ENCODE results near the gene TBC1D20.
"Not testable (repeated sequence)": the region's sequence is repeated elsewhere in the genome, so short reads cannot be mapped to it uniquely, and the experiment has no call there.

TBC1D20 gene, protein sequence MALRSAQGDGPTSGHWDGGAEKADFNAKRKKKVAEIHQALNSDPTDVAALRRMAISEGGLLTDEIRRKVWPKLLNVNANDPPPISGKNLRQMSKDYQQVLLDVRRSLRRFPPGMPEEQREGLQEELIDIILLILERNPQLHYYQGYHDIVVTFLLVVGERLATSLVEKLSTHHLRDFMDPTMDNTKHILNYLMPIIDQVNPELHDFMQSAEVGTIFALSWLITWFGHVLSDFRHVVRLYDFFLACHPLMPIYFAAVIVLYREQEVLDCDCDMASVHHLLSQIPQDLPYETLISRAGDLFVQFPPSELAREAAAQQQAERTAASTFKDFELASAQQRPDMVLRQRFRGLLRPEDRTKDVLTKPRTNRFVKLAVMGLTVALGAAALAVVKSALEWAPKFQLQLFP
- total RNA-seq: 71.3 to 116 (median 82.9) reads per million in 4 experiments

- DNase-seq: peak; percentile 77
Observed at GRCh38 chr20:462199-462991, at the start of gene TBC1D20. Gene TBC1D20 (minus strand): TSS chr20:462533. CDS start chr20:462405, 128 bp downstream.

DNA sequence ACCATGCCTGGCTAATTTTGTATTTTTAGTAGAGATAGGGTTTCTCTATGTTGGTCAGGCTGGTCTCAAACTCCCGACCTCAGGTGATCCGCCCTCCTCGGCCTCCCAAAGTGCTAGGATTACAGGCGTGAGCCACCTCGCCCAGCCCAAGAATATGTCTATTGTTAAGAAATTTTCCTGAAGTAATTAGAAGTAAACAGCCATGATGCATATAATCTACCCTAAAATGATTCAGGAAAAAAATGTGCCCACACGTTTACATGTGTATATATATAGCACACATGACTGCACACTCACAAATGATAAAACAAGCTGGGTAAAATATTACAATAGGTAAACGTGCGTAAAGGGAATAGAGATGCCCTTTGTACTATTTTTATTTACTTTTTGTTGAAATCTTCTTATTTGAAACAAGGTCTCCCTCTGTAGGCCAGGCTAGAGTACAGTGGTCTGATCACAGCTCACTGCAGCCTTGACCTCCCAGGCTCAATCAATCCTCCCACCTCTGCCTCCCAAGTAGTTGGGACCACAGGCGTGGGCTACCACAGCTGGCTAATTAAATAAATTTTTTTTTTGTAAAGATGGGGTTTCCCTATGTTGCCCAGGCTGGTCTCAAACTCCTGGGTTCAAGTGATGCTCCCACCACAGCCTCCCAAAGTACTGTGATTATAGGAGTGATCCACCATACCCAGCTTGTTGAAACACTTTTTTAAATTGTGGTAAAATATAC, 48.2 kb upstream of the TBC1D20 start:
- DNase-seq: not testable (repeated sequence)

DNA sequence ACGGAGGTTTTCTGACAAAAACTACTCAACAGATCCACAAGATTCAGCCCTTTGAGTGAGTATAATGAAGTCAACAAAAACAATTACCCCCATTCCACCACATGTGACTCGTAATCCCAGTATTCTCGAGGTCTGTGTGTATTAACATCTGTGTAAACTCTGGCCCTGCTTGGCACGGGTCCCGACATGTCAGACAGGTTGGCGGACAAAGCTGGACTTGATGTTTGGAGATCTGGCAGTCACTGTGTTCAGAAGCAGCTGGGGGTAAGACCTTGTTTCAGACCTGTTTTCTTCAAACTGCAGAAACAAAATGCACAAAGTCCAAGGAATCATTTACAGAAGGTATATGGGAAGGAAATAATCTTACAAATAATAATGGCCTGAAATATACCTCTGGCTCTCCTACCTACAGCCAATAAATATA, 46.0 kb upstream of the TBC1D20 start:
- DNase-seq: not testable (repeated sequence)

DNA sequence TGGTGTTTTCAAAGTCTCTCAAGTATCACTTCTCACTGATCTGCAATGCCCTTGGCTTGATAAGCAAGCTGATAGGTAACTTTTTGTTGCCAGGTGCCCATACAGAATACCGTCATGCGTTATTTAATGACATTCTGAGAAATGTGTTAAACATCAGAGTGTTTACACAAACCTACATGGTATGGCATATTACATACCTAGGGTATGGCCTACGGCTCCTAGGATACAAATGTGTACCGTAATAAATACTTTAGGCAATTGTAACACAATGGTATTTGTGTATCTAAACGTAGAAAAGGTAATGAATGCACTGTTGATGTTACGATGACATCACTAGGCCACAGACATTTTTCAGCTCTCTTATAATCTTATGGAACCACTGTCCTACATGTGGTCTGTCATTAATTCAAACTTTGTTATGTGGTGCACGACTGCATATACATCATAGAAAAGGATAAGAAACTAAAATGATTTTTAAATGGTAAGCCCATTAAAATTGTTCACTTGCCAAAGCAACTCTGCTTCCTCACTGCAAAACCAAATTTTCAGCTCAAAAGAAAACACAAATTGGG, 45.5 kb upstream of the TBC1D20 start:
- DNase-seq: no peak

GRCh38 chr20:507006-507758, 44.8 kb upstream of the TBC1D20 start:
- DNase-seq: no peak

DNA sequence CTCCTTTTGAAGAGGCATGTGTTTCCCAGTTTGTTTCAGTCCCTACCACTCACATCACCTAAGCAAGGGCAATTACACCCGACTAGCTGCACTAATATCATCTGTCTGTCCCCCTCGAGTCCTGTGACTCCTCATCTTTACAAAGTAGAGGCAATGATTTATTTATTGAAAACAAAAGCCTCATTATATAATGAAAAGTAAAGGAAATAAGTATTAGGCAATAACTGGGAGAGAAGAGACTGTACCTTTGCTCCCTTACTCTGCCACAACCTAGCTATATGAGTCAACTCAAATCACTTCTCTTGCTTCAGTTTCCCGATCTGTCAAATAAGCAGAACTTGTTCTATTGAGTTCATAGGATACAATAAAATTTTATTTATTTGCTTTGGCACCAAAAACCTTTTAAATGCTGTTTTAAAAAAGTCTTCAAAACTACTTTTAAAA, 42.3 kb upstream of the TBC1D20 start:
- DNase-seq: no peak

- DNase-seq: no peak
Observed at GRCh38 chr20:503048-503737, 40.9 kb upstream of the TBC1D20 start.

DNA sequence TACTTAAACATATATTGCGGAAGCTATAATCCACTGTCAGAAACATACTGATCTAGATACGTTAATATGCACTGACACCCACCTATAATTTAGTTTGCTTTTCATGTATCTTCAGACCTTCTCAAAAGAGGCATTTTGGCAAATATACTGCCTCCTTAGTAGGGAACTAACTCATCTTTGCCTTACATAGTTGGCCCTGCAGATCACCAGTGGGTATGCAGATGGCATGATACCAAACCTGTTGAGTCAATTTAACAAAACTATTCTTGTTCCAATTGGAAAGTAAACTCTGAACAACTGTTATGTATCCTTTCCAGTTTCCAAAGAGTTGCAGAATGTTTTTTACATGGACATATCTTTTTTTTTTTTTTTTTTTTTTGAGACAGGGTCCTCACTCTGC, 35.6 kb upstream of the TBC1D20 start:
- DNase-seq: no peak

DNA sequence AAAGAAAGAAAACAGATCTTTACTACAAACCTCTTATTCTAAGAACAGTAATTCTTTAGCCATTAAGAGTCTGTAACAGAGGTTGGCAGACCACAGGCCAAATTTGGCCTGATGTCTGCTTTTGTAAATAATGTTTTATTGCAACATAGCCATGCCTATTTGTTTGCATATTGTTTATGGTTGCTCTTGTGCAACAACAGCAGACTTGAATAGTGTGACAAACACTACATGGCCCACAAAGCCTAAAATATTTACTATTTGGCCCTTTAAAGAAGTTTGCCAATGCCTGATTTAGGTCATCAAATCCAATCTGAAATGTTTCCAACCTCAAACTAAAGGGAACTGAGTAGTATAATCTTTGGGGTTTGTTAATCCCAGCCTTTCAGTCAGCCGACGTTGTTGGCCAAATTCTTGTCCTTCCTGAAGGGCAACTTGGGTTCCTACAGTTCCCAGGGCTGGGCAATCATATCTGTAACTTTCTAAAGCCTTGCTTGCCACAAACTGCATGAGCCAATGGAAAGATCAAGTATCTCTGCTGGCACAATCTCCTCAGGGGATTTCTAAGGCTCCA, 33.9 kb upstream of the TBC1D20 start:
- no peak for DNase-seq

GRCh38 chr20:492159-492558, 29.8 kb upstream of the TBC1D20 start:
- DNase-seq: no peak

GRCh38 chr20:487655-488054, 25.3 kb upstream of the TBC1D20 start:
- no peak for DNase-seq

GRCh38 chr20:483815-484644, 21.7 kb upstream of the TBC1D20 start:
- DNase-seq: no peak

- DNase-seq: no peak
Observed at GRCh38 chr20:481167-481566, 18.8 kb upstream of the TBC1D20 start.

GRCh38 chr20:480044-480443, 17.7 kb upstream of the TBC1D20 start:
- no peak for DNase-seq

GRCh38 chr20:479487-479886, 17.2 kb upstream of the TBC1D20 start:
- DNase-seq: no peak

DNA sequence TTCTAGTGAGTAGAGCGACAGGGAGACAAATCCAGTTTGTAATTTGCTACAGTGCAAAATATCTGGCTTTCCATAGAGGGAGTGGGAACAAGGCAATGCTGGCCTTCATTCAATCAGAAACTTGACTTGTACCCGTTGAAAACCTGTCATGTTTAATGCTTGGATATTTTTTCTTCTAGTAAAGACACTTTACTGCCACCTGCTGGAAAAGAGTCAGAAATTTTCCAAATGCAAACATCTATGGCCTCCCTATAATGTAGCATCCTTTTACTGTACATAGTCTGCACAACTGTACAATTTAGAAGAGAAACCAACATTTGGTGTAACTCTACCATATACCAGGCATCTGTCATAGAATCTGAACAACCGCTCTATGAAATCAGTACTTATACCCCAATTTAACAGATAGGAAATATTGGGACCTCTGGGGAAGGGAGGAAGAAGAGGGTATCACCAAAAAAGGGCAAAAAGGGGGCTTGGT, 16.7 kb upstream of the TBC1D20 start:
- no peak for DNase-seq

DNA sequence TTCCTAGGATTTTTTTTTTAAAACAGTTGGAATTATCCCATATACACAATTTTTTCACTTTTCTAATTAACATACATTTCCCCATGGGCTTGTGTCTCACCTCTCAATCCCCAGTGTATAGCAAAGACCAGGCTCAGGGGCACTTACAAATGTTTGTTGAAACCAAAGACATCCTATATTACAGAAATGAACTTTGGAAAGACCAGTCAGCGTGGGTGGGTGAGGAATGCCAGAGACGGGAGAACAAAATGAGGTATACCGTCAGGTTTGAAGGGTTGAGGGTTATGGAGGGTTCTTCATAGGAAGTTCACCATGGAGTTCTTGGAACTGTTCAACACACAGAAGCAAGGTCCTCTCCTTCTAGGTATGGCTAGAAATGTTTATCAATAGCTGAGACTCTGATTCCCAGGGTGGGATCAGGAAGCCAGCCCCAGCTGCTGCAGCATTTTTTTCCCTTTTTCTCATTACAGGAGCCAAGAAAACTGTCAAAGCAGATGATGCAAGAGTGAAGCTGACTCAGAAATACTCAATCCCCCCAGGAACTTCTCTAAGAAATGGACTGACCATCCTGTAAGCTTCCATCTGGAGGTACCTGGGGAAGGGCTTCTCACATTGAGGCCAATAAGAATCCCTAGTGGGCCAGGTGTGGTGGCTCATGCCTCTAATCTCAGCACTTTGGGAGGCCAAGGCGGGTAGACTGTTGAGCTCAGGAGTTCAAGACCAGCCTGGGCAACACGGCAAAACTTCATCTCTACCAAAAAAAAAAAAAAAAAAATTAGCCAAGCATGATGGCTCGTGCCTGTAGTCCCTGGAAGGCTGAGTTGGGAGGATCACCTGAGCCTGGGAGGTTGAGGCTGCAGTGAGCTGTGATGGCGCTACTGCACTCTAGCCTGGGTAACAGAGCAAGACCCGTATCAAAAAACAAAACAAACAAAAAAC, 15.9 kb upstream of the TBC1D20 start:
- no peak for DNase-seq

- DNase-seq: not testable (repeated sequence)
Observed at GRCh38 chr20:476561-477249, 14.4 kb upstream of the TBC1D20 start.

Data from effector CD8-positive, alpha-beta T cell (primary cell).